Fibroblast of mammary gland (primary cell): ENCODE data around the gene MASP1.
A peak's percentile ranks its signal among the peaks of the same experiment; 100 is the strongest.

Experiments
- DNase-seq: peaks from one replicate; pipeline ENCODE4 v3.0.0-alpha.2; 2010; ENCODE audit warnings: low read depth
- H3K4me3 ChIP-seq: 2 replicates; pipeline ENCODE4 v1.5.1; 2011; ENCODE audit warnings: low read depth, mild to moderate bottlenecking, low read length, moderate library complexity; ENCODE audit not compliant: control insufficient read depth
- TF ChIP-seq, protein P1 (sequence below): conservative IDR thresholded peaks from 2 replicates; pipeline ENCODE4 v1.5.1; 2011; ENCODE audit warnings: low read depth, low read length, inconsistent platforms; ENCODE audit not compliant: control insufficient read depth, insufficient read depth

MASP1 gene

DNA sequence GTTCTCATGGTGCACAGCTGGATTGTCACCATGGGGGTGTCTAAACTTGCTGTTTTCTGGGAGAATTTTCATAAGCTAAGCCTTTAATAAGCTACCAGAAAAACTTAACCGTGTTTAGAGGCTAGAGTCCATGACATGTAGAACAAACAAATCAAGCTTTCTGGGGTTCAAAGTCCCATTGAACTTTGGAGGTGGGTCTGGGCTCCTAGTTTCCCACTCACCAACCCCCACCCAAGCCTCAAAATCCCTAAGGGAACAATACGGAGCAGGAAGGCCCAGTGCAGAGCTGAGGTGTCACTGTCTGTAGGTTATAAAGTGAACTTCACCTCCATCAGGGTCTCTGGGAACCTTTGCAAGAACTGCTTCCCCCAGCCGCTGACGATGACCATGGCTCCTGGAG, 68.7 kb downstream of the MASP1 start:
- DNase-seq: no peak
- TF ChIP-seq, protein P1, sequence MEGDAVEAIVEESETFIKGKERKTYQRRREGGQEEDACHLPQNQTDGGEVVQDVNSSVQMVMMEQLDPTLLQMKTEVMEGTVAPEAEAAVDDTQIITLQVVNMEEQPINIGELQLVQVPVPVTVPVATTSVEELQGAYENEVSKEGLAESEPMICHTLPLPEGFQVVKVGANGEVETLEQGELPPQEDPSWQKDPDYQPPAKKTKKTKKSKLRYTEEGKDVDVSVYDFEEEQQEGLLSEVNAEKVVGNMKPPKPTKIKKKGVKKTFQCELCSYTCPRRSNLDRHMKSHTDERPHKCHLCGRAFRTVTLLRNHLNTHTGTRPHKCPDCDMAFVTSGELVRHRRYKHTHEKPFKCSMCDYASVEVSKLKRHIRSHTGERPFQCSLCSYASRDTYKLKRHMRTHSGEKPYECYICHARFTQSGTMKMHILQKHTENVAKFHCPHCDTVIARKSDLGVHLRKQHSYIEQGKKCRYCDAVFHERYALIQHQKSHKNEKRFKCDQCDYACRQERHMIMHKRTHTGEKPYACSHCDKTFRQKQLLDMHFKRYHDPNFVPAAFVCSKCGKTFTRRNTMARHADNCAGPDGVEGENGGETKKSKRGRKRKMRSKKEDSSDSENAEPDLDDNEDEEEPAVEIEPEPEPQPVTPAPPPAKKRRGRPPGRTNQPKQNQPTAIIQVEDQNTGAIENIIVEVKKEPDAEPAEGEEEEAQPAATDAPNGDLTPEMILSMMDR: no peak
- H3K4me3 ChIP-seq: no peak overlapping the region

DNA sequence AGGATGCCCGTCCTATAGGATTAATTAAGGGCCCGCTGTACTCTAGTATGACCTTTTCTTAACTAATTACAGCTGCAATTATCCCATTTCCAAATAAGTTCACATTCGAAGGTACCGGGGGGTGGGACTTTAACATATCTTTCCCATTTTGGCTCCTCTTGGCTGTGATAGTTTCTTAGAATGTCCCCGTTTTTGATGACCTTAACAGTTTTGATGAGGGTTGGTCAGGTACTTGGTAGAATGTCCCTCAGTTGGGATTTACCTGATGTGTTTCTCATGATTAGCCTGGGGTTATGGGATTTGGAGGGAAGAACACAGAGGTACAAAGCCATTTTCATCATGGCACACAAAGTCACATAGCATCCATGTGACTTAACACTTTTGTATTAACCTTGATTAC, 76.1 kb downstream of the MASP1 start:
- H3K4me3 ChIP-seq: no peak overlapping the region
- TF ChIP-seq, protein P1: no peak
- DNase-seq: no peak

DNA sequence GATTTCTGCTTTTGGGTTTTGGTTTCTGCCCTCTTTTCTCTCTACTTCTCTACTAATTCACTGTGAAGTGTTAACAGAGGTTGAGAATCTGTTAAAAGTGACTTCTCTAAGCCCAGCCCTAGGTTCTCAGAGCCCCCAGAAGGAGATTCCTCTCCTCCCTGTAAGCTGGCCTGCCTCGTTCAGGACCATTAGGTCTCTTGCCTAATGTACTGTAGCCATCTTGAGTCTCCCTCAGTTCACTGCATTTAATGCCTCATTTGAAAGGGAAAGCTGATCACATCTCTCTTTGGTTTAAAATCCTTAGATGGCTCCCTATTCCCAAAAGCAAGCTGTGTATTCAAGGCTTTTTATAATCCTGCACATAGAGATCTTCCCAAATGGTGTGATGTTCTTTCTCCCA, 77.9 kb downstream of the MASP1 start:
- no peak overlapping the region for H3K4me3 ChIP-seq
- no peak for DNase-seq
- TF ChIP-seq, protein P1: no peak

DNA sequence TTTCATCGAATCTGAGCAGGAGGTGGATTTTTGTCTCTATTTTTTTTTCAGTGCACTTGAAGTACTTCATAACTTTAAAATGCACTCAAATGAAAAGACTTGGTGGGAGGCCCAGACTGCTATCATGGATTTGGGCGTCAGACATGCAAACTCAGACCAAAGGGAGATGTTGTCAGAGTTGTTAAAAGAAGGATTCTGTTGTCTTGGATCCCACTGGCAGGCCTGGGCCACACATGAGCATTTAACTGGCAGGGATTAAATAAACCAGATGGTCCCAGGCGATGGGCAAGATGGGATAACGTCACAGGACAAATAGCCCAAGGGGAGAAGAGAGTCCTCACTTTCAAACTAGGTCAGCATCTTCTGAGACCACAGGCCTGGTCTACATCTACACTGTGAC, 78.8 kb downstream of the MASP1 start:
- TF ChIP-seq, protein P1: no peak
- H3K4me3 ChIP-seq: no peak overlapping the region
- no peak for DNase-seq

DNA sequence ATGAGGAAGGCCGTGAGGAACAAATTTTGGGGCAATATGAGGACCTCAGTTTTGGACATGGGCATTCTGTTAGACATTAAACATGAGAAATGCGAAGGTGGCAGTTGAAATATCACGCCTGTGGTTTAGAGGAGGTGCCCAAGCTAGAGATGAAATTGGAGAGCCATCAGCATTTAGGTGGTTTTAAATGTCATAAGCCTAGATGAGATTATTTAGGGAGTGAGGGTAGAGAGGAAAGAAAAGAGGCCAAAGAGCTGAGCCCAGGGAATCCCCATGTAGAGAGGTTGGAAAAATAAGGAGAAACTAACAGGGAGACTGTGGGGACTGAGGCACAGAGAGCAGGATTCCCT, 79.4 kb downstream of the MASP1 start:
- DNase-seq: no peak
- H3K4me3 ChIP-seq: no peak overlapping the region
- TF ChIP-seq, protein P1: no peak

DNA sequence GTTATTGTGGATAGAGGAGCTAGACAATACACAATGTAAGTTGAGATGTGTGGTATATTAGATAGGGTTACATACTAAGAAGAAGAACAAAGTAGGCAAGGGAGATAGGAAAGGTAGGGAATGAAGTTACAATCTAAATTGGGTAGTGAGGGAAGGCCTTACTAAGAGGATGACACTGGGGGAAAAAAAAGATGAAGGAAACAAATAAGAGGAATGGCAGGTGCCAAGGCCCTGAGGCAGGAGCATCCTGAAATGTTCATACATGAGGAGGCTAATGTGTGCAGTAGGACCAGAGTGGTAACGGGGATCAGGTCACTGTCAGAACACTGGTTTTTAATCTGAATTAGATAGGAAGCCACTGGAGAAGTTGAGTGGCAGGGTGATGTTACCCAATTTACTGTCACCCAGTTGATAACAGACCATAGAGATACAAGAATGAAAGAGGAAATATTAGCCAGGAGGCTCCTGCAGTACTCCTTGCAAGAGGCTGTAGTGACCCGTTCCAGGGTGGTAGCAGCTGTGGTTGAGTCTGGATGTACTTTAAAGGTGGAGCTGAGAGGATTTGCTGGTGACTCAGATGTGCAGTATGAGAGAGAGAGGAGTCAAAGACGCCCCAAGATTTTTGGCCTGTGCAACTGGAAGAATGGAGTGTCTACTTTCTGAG, 79.9 kb downstream of the MASP1 start:
- peak; percentile 79 for DNase-seq
- TF ChIP-seq, protein P1: no peak
- H3K4me3 ChIP-seq: no peak overlapping the region
